HG03460 (cell line): ENCODE data around the gene LHX8.
"Not testable (repeated sequence)": the region's sequence is repeated elsewhere in the genome, so short reads cannot be mapped to it uniquely, and the experiment has no call there.

Experiments
- ATAC-seq: cut with Tn5 transposase; IDR thresholded peaks from one replicate; pipeline ENCODE4 v1.9.1; 2021; ENCODE audit not compliant: unreplicated experiment

Gene LHX8

DNA sequence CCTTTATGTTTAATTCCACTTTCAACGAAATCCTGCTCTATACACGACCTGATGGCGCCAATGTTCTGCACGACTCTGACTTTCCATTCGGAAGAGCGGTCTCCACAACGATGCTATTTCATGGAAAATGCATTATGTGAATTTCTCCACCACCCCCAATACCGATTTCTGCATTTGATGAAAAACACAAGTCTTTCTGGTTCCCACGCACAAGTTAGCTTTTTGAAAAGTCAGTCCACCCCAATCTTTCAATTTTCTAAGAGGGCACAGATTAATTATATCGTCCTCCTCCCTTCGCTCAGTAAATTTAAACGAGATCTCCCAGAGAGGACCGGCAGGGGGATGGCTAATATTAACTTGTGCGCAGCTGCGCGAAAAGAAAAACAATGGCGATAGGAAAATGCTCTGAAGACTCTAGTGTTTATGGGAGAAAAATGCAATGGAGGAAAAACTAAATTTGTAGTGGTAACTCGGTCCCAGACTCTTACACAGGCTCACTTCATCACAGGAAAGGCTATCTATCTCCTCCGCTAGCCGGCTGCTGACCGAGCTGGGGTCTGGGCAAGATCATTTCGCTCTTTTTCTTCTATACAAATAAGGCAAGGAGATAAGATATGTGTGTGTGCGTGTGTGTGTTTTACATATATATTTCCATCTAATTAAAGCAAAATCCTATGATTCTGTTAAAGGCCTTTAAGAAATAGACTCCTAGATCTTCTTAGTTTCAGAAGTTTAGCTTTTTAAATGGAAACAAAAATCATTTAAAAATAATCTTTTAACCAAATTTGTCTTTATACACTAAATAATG, 1.2 kb upstream of the LHX8 start:
- ATAC-seq: no peak

- no peak for ATAC-seq
Observed at GRCh38 chr1:75134647-75135572, 722 bp downstream of the LHX8 start.

DNA sequence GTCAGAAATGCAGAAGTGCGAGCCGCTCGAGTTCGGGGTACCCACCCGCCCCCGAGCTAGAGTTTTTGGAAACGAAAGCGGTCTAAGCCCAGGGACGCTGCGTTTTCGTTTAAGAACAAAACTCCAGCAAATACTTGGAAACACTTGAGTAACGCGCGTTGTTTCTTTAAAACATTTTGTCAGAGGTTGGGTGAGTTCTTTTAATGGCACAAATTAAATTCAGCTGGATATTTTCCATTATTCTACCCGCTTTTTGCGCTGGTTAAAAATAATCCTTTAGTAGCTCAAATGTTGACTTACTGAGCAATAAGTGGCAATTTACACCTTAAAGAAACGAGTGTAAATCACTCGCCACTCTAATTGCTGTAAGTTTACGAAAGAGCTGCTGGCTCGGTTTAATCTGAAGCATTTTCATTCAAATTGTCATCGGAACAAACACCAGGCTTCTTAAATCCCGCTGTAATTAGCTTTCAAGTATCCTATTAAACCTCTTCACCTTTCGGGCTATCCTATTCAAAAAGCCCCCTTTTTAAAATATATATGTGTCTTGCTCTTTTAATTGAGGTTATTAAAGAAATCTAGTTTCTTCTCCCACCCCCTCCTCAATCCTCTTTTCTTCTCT, 1.5 kb downstream of the LHX8 start:
- no peak for ATAC-seq

- no peak for ATAC-seq
Observed at GRCh38 chr1:75136195-75136815, 2.1 kb downstream of the LHX8 start.

DNA sequence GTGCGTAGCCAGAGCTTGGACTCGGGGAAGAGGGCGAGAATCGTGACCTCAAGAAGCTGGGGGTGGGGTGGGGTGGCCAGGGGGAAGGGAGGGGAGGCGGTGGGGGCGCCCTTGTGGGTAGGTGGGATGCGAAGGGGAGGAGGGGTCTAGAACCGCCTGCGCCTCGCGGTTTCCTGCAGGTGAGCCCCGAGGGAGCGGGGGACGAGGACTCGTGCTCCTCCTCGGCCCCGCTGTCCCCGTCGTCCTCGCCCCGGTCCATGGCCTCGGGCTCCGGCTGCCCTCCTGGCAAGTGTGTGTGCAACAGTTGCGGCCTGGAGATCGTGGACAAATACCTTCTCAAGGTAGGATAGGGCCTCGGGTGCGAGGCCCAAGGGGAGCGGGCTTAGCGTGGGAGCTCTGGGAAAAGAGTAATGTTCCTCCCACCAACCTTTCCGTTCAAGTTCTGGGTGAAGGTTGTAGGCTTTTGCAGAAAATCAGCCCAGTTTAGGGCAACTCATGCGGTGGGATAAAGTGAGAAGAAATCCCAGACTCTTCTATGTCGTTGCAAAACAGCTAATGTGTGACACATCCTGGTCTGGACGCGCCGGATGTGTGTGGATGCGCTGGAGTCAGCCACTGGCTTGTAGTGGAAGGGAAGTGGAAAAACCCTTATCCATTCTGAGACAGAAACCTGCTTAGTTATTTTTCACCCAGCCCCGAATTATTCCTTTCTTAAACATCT, 2.9 kb downstream of the LHX8 start:
- ATAC-seq: no peak

GRCh38 chr1:75152092-75152491, 17.9 kb downstream of the LHX8 start:
- no peak for ATAC-seq

GRCh38 chr1:75159154-75159553, 25.0 kb downstream of the LHX8 start:
- ATAC-seq: no peak

GRCh38 chr1:75165264-75165663, 31.1 kb downstream of the LHX8 start:
- no peak for ATAC-seq

DNA sequence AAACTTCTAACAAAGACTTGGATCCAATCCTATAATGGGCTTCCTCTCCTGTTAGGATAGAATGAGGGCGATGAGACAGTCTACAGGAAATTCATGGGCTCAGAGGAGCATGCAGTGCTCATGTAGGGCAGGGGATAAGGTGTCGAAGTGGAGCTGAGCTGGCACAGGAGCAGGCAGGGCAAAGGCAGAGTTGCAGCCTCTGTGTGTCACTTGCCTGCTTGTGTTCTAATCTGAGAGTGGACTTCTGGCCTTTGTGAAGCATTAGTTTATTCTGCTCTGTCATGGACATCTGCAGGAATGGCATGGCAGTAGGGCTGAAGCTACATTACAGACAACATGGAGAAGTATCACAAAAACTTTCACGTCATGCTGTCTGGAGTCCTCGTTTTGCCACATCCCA, 32.6 kb downstream of the LHX8 start:
- ATAC-seq: no peak

- no peak for ATAC-seq
Observed at GRCh38 chr1:75170011-75170410, 35.8 kb downstream of the LHX8 start.

DNA sequence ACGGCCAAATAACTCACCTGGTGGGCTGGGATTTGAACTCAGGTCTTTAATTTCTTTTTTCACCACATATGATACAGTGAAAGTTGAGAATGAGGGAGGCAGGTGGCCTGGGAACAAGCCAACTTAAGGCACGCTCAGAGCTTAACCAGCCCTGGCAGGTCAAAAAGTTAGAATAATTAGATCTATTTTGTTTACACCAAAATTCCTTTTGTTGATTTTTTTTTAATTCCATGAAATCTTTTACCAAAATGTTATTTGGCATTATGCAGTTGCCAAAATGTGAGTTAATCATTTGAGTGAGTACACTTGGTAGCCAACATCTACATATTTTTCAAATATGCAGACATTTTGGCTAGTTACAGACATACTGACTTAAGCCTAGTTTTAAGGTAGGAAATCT, 36.8 kb downstream of the LHX8 start:
- ATAC-seq: no peak

- no peak for ATAC-seq
Observed at GRCh38 chr1:75171876-75172275, 37.7 kb downstream of the LHX8 start.

DNA sequence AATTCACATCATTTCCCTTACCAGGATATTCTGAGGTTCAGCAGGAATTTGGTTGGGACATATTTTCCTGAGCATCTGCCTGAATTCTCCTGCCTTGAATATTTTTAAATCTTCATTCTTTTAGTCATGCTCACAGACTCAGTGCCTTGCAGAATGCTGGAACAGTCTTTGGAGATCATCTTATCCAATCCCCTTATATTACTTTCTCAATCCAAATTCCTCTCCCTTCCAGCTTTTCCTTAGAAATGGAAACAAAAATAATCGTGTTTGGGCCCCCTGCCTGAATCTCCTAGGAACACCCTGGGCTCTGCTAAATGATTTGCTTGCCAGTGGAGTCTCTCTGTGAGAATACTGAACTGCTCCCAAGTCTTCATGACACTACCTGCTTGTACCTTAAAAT, 38.4 kb downstream of the LHX8 start:
- no peak for ATAC-seq

DNA sequence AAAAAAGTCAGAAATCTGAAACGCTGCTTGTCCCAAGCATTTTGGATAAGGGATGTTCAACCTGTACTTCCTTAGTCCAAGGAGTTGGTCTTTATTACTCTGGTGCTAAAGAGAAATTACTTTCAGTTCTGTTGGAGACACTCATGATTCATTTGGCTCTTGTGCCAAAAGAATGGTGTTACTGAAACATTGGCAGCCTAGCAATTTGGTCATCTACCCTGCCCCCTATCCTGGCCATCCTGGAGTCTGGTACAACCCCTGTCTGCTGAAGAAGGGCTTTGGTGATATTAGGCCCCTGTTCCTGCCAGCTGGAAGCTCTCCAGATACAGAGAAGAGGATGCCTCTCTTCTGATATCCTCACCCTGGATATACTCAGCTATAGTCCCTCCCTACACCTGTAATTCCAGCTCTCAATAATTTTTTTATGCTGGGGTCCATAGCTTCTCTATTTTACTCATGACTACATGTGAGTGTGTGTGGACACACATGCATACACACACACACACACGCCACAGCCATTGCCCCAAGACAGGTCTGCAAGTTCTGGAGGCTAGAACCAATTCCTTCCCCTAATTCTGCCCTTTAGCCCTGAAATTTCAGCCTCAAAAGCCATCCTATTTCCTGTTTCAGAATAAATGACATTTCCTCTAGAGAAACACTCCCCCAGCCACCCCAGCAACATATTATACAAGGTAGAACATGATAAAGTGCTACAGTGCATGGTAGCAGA, 40.0 kb downstream of the LHX8 start:
- ATAC-seq: no peak

- ATAC-seq: not testable (repeated sequence)
Observed at GRCh38 chr1:75181214-75181955, 47.2 kb downstream of the LHX8 start.

DNA sequence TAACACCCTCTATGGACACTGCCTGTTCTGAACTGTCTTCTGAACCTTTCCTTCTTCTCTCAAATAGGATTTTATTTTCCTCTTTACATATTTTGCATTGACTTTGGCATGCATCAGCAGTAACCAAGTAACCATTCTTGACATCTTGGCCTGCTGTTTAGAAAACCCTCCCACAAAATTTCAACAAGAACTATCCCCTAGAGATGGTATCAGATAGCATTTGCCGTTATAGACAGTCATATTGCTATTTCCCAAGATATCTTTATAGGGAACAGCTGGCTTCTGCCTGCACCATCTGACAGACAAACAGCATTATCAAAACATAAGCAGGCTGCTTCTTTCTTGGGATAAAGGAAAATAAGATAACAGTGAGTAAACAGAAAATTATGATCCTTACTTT, 54.7 kb downstream of the LHX8 start:
- no peak for ATAC-seq

GRCh38 chr1:75198163-75198562, 64.0 kb downstream of the LHX8 start:
- no peak for ATAC-seq

DNA sequence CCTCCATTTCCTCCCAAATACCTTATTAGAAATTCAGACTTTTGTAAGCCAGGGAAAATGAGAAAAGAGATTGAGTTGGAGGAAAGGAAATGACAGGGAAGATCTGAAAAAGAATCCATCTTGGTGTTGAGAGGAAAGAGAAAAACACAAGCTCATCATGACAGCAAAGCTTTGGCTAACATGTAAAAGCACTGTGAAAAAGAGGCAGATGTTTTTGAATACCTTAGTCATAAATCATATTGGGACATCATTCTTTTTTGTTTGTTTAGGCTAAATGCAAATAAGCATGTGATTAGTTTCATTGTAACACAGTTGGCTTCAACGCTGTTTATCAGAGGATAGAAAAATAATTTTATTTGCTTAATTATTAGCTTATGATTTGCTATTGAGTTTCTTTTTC, 64.6 kb downstream of the LHX8 start:
- ATAC-seq: no peak

GRCh38 chr1:75202751-75203150, 68.6 kb downstream of the LHX8 start:
- ATAC-seq: no peak
